ENCODE data around the gene ABCD3. TPM values are rescaled to one million over a fixed set of nuclear protein-coding genes. Genes with fewer than 3 reads are reported as not detected.
"Not testable (repeated sequence)": the region's sequence is repeated elsewhere in the genome, so short reads cannot be mapped to it uniquely, and the experiment has no call there.

The ABCD3 gene
- total RNA-seq (2014; rRNA removed; shearing (Covaris generic)) = 40.0 and 41.7 TPM in 2 replicates
- polyA plus RNA-seq (2016; fragmentation: Nextera tagmentation; extraction: Ambion mirVana) = 31.8 and 32.2 TPM in 2 replicates

- Histone ChIP-seq H2AFZ (peak within 1 kb of the TSS; percentile 91), H3K27ac (peak within 1 kb of the TSS; percentile 76), H3K79me2 (ENCODE audit: insufficient read depth) (peaks cover 45% of the 10 kb centered on the region), H4K20me1 (ENCODE audit: insufficient read depth) (no peaks in the 10 kb centered on the region; the same call in 1 of the 2 replicates), H3K36me3 (ENCODE audit: low read depth) (no peaks in the 10 kb centered on the region), H3K4me1 (ENCODE audit: insufficient read depth) (peaks cover 36% of the 10 kb centered on the region), H3K9ac (peak within 1 kb of the TSS; percentile 80), H3K9me3 (ENCODE audit: low read depth) (no peaks in the 10 kb centered on the region), H3K27me3 (replicated peaks; ENCODE audit: insufficient read depth) (no peaks in the 10 kb centered on the region), H3K4me2 (ENCODE audit: unreplicated experiment) (peak within 1 kb of the TSS; percentile 88), H3K9me2 (ENCODE audit: insufficient read depth) (no peaks in the 10 kb centered on the region), H3F3A (ENCODE audit: insufficient read depth) (peaks cover 28% of the 10 kb centered on the region), H3K4me3 (peak within 1 kb of the TSS; percentile 79)
- in situ Hi-C loops (cut with MboI) = no loop called here
- peak; percentile 100 for DNase-seq
- 1 to 2% methylated on average over 68 to 81 of the region's 84 CpGs for WGBS, 2 experiments (ENCODE audit: low coverage in 1 of 2, low lambda C conversion rate in 2 of 2, missing lambda C conversion rate in 2 of 2)
- no peak for TF ChIP-seq EZH2 (IDR thresholded peaks at IDR 0.05; ENCODE audit: insufficient read depth, poor library complexity, severe bottlenecking)
- no peak for TF ChIP-seq EZH2phosphoT487 (IDR thresholded peaks at IDR 0.05; ENCODE audit: insufficient read depth, low read depth)
Measured at GRCh38 chr1:94417978-94418663, at the start of gene ABCD3. TSS of gene ABCD3 (plus strand) at chr1:94418389. CDS start at chr1:94418479, 90 bp downstream.

DNA sequence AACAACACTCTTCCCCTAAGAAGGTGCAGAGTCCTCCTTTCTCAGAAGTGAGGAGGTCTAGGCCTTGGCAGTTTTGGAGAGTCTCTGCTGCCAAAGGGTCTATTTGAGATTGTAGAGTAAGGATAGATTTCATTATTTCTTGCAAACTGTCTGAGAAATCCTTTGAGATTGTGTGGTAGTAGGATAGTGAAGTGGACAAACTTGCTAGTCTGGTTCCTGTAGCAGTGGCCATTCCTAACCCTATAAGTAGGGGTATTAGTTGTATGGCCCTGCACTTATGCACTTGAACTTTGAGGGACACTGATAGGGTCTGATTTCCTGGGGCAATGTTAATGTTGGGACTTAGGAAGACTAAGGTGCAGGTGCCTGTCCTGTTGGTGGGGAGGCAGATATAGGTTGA is 45.4 kb upstream of the ABCD3 start:
- in situ Hi-C loops (cut with MboI); H3K4me2 ChIP-seq (ENCODE audit: unreplicated experiment); H3K9me3 ChIP-seq (ENCODE audit: low read depth); H3K4me1 ChIP-seq (ENCODE audit: insufficient read depth); H3K27me3 ChIP-seq (replicated peaks; ENCODE audit: insufficient read depth); H3K36me3 ChIP-seq (ENCODE audit: low read depth); H3K79me2 ChIP-seq (ENCODE audit: insufficient read depth); H4K20me1 ChIP-seq (ENCODE audit: insufficient read depth); H3K9me2 ChIP-seq (ENCODE audit: insufficient read depth); H3K9ac ChIP-seq; H2AFZ ChIP-seq; H3K4me3 ChIP-seq; DNase-seq; H3K27ac ChIP-seq; H3F3A ChIP-seq (ENCODE audit: insufficient read depth): not testable (repeated sequence)

DNA sequence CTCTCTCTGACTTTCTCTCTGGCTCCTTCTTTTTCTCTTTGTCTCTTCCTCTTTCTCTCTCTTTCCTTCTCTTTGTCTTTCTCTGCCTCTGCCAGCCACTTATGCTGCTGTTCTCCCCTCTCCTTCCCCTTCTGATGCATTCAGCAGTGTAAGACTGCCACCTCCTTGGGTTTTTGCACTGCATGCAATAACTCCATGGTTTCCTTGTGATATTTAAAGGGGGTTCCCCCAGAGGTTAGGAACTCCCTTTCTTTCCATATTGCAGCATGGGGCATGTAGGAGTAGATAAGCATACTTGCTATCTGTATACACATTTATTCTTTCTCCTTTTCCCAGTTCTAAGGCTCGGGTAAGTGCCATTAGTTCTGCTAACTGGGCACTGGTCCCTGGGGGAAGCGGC is 44.9 kb upstream of the ABCD3 start:
- H3K4me2 ChIP-seq (ENCODE audit: unreplicated experiment); H3F3A ChIP-seq (ENCODE audit: insufficient read depth); H3K9me2 ChIP-seq (ENCODE audit: insufficient read depth); H3K27me3 ChIP-seq (replicated peaks; ENCODE audit: insufficient read depth); H3K27ac ChIP-seq; H3K9me3 ChIP-seq (ENCODE audit: low read depth); DNase-seq; H3K4me3 ChIP-seq; H3K36me3 ChIP-seq (ENCODE audit: low read depth); H3K79me2 ChIP-seq (ENCODE audit: insufficient read depth); H3K4me1 ChIP-seq (ENCODE audit: insufficient read depth); H3K9ac ChIP-seq; in situ Hi-C loops (cut with MboI); H4K20me1 ChIP-seq (ENCODE audit: insufficient read depth); H2AFZ ChIP-seq: not testable (repeated sequence)
- 44 to 52% methylated on average over 2 of the region's 2 CpGs for WGBS, 2 experiments (ENCODE audit: low coverage in 1 of 2, low lambda C conversion rate in 2 of 2, missing lambda C conversion rate in 2 of 2)

GRCh38 chr1:94375666-94376065 is 42.5 kb upstream of the ABCD3 start:
- H3K4me1 ChIP-seq (ENCODE audit: insufficient read depth); in situ Hi-C loops (cut with MboI); H3K4me3 ChIP-seq; H3K9me3 ChIP-seq (ENCODE audit: low read depth); H3K79me2 ChIP-seq (ENCODE audit: insufficient read depth); H3K4me2 ChIP-seq (ENCODE audit: unreplicated experiment); H3K27ac ChIP-seq; H4K20me1 ChIP-seq (ENCODE audit: insufficient read depth); H2AFZ ChIP-seq; H3K9me2 ChIP-seq (ENCODE audit: insufficient read depth); H3K9ac ChIP-seq; H3K36me3 ChIP-seq (ENCODE audit: low read depth); H3F3A ChIP-seq (ENCODE audit: insufficient read depth): not testable (repeated sequence)
- DNase-seq = peak; percentile 19
- WGBS, 2 experiments (ENCODE audit: low coverage in 1 of 2, low lambda C conversion rate in 2 of 2, missing lambda C conversion rate in 2 of 2) = 54 to 58% methylated on average over 7 of the region's 7 CpGs
- H3K27me3 ChIP-seq (replicated peaks; ENCODE audit: insufficient read depth) = peaks cover 14% of the 10 kb centered on the region; the same call in 1 of the 2 replicates

DNA sequence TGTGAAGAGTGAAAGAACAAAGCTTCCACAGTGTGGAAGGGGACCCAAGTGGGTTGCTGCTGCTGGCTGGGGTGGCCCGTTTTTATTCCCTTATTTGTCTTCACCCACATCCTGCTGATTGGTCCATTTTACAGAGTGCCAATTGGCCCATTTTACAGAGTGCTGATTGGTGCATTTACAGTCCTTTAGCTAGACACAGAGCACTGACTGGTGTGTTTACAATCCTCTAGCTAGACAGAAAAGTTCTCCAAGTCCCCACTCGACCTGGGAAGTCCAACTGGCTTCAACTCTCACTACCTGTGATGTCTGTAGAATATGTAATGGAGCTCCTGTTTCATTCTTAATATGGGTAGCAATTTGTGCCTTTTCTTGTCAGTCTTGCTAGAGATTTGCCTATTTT is 39.7 kb upstream of the ABCD3 start:
- H3K9me3 ChIP-seq (ENCODE audit: low read depth); H3K4me3 ChIP-seq; in situ Hi-C loops (cut with MboI); DNase-seq; H3K79me2 ChIP-seq (ENCODE audit: insufficient read depth); H3K4me1 ChIP-seq (ENCODE audit: insufficient read depth); H3K4me2 ChIP-seq (ENCODE audit: unreplicated experiment); H3K27ac ChIP-seq; H2AFZ ChIP-seq; H3F3A ChIP-seq (ENCODE audit: insufficient read depth); H3K9ac ChIP-seq; H4K20me1 ChIP-seq (ENCODE audit: insufficient read depth); H3K9me2 ChIP-seq (ENCODE audit: insufficient read depth); H3K36me3 ChIP-seq (ENCODE audit: low read depth): not testable (repeated sequence)
- 0 out of 2 replicates have a peak, but pooled peaks cover 14% of the 10 kb centered on the region for H3K27me3 ChIP-seq (replicated peaks; ENCODE audit: insufficient read depth)
- 34 to 51% methylated on average over 2 of the region's 2 CpGs for WGBS, 2 experiments (ENCODE audit: low coverage in 1 of 2, low lambda C conversion rate in 2 of 2, missing lambda C conversion rate in 2 of 2)

Measured in GM23248 (cell line).